ENCODE results near the gene MRGPRG.
"Not testable (repeated sequence)": the region's sequence is repeated elsewhere in the genome, so short reads cannot be mapped to it uniquely, and the experiment has no call there.

MRGPRG gene

GRCh38 chr11:3255241-3255640 is 36.6 kb upstream of the MRGPRG start:
- not testable (repeated sequence) for H3K36me3 ChIP-seq (ENCODE audit: control insufficient read depth in 1 of 2, insufficient read depth in 2 of 2, low read depth in 1 of 2, low read length in 2 of 2); H2BK5ac ChIP-seq (ENCODE audit: low read depth, low read length, poor library complexity, severe bottlenecking); H4K8ac ChIP-seq (ENCODE audit: low read length); H3K79me1 ChIP-seq (replicated peaks; ENCODE audit: low read length, poor library complexity, severe bottlenecking); H3K27ac ChIP-seq (ENCODE audit: low read length, poor library complexity, severe bottlenecking); H2BK15ac ChIP-seq (ENCODE audit: low read depth, poor library complexity, severe bottlenecking); H3K4me1 ChIP-seq (ENCODE audit: control insufficient read depth, insufficient read depth, low read depth, low read length); H3K9me3 ChIP-seq (ENCODE audit: control insufficient read depth, low read length); H3K4me3 ChIP-seq (ENCODE audit: insufficient read depth in 1 of 2, low read depth in 1 of 2, low read length in 2 of 2); H2AK5ac ChIP-seq (ENCODE audit: low read length, severe bottlenecking); H2AFZ ChIP-seq (ENCODE audit: low read depth, low read length); DNase-seq; H2BK12ac ChIP-seq (ENCODE audit: low read length in 2 of 2); H3K9ac ChIP-seq (ENCODE audit: low read length); H3K27me3 ChIP-seq (ENCODE audit: control insufficient read depth in 1 of 2, insufficient read depth in 1 of 2, low read length in 2 of 2); H3K18ac ChIP-seq (ENCODE audit: low read depth in 1 of 2, low read length in 2 of 2); H3K4ac ChIP-seq (ENCODE audit: low read depth in 1 of 2, low read length in 2 of 2); H4K91ac ChIP-seq (ENCODE audit: low read length); H2BK120ac ChIP-seq (ENCODE audit: low read depth, low read length); H3K4me2 ChIP-seq (ENCODE audit: low read length, poor library complexity, severe bottlenecking); H3K14ac ChIP-seq (ENCODE audit: low read length in 2 of 2); H3K23ac ChIP-seq (ENCODE audit: low read length in 2 of 2)
- no CpG with 5 or more reads among the region's 12 CpGs for WGBS

GRCh38 chr11:3254773-3255172 is 36.2 kb upstream of the MRGPRG start:
- H3K4ac ChIP-seq (ENCODE audit: low read depth in 1 of 2, low read length in 2 of 2); H3K4me2 ChIP-seq (ENCODE audit: low read length, poor library complexity, severe bottlenecking); H3K9me3 ChIP-seq (ENCODE audit: control insufficient read depth, low read length); H2BK12ac ChIP-seq (ENCODE audit: low read length in 2 of 2); H2AK5ac ChIP-seq (ENCODE audit: low read length, severe bottlenecking); H3K18ac ChIP-seq (ENCODE audit: low read depth in 1 of 2, low read length in 2 of 2); H2BK15ac ChIP-seq (ENCODE audit: low read depth, poor library complexity, severe bottlenecking); DNase-seq; H3K9ac ChIP-seq (ENCODE audit: low read length); H3K4me1 ChIP-seq (ENCODE audit: control insufficient read depth, insufficient read depth, low read depth, low read length); H3K14ac ChIP-seq (ENCODE audit: low read length in 2 of 2); H3K4me3 ChIP-seq (ENCODE audit: insufficient read depth in 1 of 2, low read depth in 1 of 2, low read length in 2 of 2); H3K23ac ChIP-seq (ENCODE audit: low read length in 2 of 2); H4K91ac ChIP-seq (ENCODE audit: low read length); H3K27me3 ChIP-seq (ENCODE audit: control insufficient read depth in 1 of 2, insufficient read depth in 1 of 2, low read length in 2 of 2); H2BK5ac ChIP-seq (ENCODE audit: low read depth, low read length, poor library complexity, severe bottlenecking); H2BK120ac ChIP-seq (ENCODE audit: low read depth, low read length); H3K79me1 ChIP-seq (replicated peaks; ENCODE audit: low read length, poor library complexity, severe bottlenecking); H2AFZ ChIP-seq (ENCODE audit: low read depth, low read length); H3K27ac ChIP-seq (ENCODE audit: low read length, poor library complexity, severe bottlenecking); H4K8ac ChIP-seq (ENCODE audit: low read length); H3K36me3 ChIP-seq (ENCODE audit: control insufficient read depth in 1 of 2, insufficient read depth in 2 of 2, low read depth in 1 of 2, low read length in 2 of 2): not testable (repeated sequence)
- no CpG with 5 or more reads among the region's 14 CpGs for WGBS

- H2BK15ac ChIP-seq (ENCODE audit: low read depth, poor library complexity, severe bottlenecking), result no peak overlapping the region
- H4K8ac ChIP-seq (ENCODE audit: low read length), result no peak overlapping the region
- no peak overlapping the region for H3K9ac ChIP-seq (ENCODE audit: low read length)
- no peaks in the 10 kb centered on the region for H3K4me1 ChIP-seq (ENCODE audit: control insufficient read depth, insufficient read depth, low read depth, low read length)
- H2BK5ac ChIP-seq (ENCODE audit: low read depth, low read length, poor library complexity, severe bottlenecking), result no peak overlapping the region
- H2AK5ac ChIP-seq (ENCODE audit: low read length, severe bottlenecking), result no peak overlapping the region
- H3K9me3 ChIP-seq (ENCODE audit: control insufficient read depth, low read length), result no peaks in the 10 kb centered on the region
- no peak overlapping the region for H3K18ac ChIP-seq (ENCODE audit: low read depth in 1 of 2, low read length in 2 of 2)
- H3K4me2 ChIP-seq (ENCODE audit: low read length, poor library complexity, severe bottlenecking), result no peak overlapping the region
- no peak overlapping the region for H2BK120ac ChIP-seq (ENCODE audit: low read depth, low read length)
- H2BK12ac ChIP-seq (ENCODE audit: low read length in 2 of 2), result no peak overlapping the region
- no peaks in the 10 kb centered on the region for H3K79me1 ChIP-seq (replicated peaks; ENCODE audit: low read length, poor library complexity, severe bottlenecking)
- no peak overlapping the region for H3K23ac ChIP-seq (ENCODE audit: low read length in 2 of 2)
- no peaks in the 10 kb centered on the region for H3K36me3 ChIP-seq (ENCODE audit: control insufficient read depth in 1 of 2, insufficient read depth in 2 of 2, low read depth in 1 of 2, low read length in 2 of 2)
- DNase-seq, result no peak
- no peak overlapping the region for H3K4me3 ChIP-seq (ENCODE audit: insufficient read depth in 1 of 2, low read depth in 1 of 2, low read length in 2 of 2)
- H4K91ac ChIP-seq (ENCODE audit: low read length), result no peak overlapping the region
- H2AFZ ChIP-seq (ENCODE audit: low read depth, low read length), result no peak overlapping the region
- peaks cover under 1 to 15% of the 10 kb centered on the region in 2 experiments for H3K27me3 ChIP-seq (ENCODE audit: control insufficient read depth in 1 of 2, insufficient read depth in 1 of 2, low read length in 2 of 2)
- no peak overlapping the region for H3K4ac ChIP-seq (ENCODE audit: low read depth in 1 of 2, low read length in 2 of 2)
- H3K27ac ChIP-seq (ENCODE audit: low read length, poor library complexity, severe bottlenecking), result no peak overlapping the region
- H3K14ac ChIP-seq (ENCODE audit: low read length in 2 of 2), result no peak overlapping the region
Observed at GRCh38 chr11:3245071-3245470, 26.5 kb upstream of the MRGPRG start.

GRCh38 chr11:3243880-3244279 is 25.3 kb upstream of the MRGPRG start:
- H3K23ac ChIP-seq (ENCODE audit: low read length in 2 of 2), result no peak overlapping the region
- H3K27me3 ChIP-seq (ENCODE audit: control insufficient read depth in 1 of 2, insufficient read depth in 1 of 2, low read length in 2 of 2), result peaks cover 6 to 20% of the 10 kb centered on the region in 2 experiments
- H2BK12ac ChIP-seq (ENCODE audit: low read length in 2 of 2), result no peak overlapping the region
- DNase-seq, result no peak
- H3K9ac ChIP-seq (ENCODE audit: low read length), result no peak overlapping the region
- 58% methylated on average over 1 of the region's 1 CpG for WGBS
- H3K4ac ChIP-seq (ENCODE audit: low read depth in 1 of 2, low read length in 2 of 2), result no peak overlapping the region
- no peak overlapping the region for H3K14ac ChIP-seq (ENCODE audit: low read length in 2 of 2)
- H3K36me3 ChIP-seq (ENCODE audit: control insufficient read depth in 1 of 2, insufficient read depth in 2 of 2, low read depth in 1 of 2, low read length in 2 of 2), result no peaks in the 10 kb centered on the region
- H4K8ac ChIP-seq (ENCODE audit: low read length), result no peak overlapping the region
- H3K27ac ChIP-seq (ENCODE audit: low read length, poor library complexity, severe bottlenecking), result no peak overlapping the region
- no peak overlapping the region for H2BK120ac ChIP-seq (ENCODE audit: low read depth, low read length)
- H3K9me3 ChIP-seq (ENCODE audit: control insufficient read depth, low read length), result no peaks in the 10 kb centered on the region
- H4K91ac ChIP-seq (ENCODE audit: low read length), result no peak overlapping the region
- no peak overlapping the region for H2AFZ ChIP-seq (ENCODE audit: low read depth, low read length)
- no peak overlapping the region for H2AK5ac ChIP-seq (ENCODE audit: low read length, severe bottlenecking)
- H3K79me1 ChIP-seq (replicated peaks; ENCODE audit: low read length, poor library complexity, severe bottlenecking), result no peaks in the 10 kb centered on the region
- no peak overlapping the region for H2BK15ac ChIP-seq (ENCODE audit: low read depth, poor library complexity, severe bottlenecking)
- no peak overlapping the region for H3K18ac ChIP-seq (ENCODE audit: low read depth in 1 of 2, low read length in 2 of 2)
- no peak overlapping the region for H2BK5ac ChIP-seq (ENCODE audit: low read depth, low read length, poor library complexity, severe bottlenecking)
- H3K4me3 ChIP-seq (ENCODE audit: insufficient read depth in 1 of 2, low read depth in 1 of 2, low read length in 2 of 2), result no peak overlapping the region
- H3K4me2 ChIP-seq (ENCODE audit: low read length, poor library complexity, severe bottlenecking), result no peak overlapping the region
- H3K4me1 ChIP-seq (ENCODE audit: control insufficient read depth, insufficient read depth, low read depth, low read length), result no peaks in the 10 kb centered on the region
